Esophagus muscularis mucosa (tissue), 4 donors: ENCODE data around the gene GPC6. TPM values are rescaled to one million over a fixed set of nuclear protein-coding genes. Genes with fewer than 3 reads are reported as not detected.

ENCODE experiments used
- DNase-seq: peaks from one replicate; pipeline ENCODE4 v3.0.0-alpha.2; 2017; ENCODE audit errors: extremely low spot score
- H3K27ac ChIP-seq, 4 donors: fragments of 200-600 bp; sonication (generic); replicated peaks in 1 of 4; 1 replicate in 3 of 4; 2 replicates in 1 of 4; pipeline ENCODE4 v1.5.1; 2016 to 2019; ENCODE audit warnings: mild to moderate bottlenecking in 1 of 4
- H3K27me3 ChIP-seq, 4 donors: fragments of 200-600 bp; sonication (generic); one replicate each; pipeline versions ENCODE4 v1.5.1 to v1.6.0; 2016 to 2019
- H3K36me3 ChIP-seq, 4 donors: fragments of 200-600 bp; sonication (generic); one replicate each; pipeline ENCODE4 v1.5.1; 2016 to 2019
- H3K4me1 ChIP-seq, 4 donors: fragments of 200-600 bp; sonication (generic); one replicate each; pipeline ENCODE4 v1.5.1; 2016 to 2019
- H3K4me3 ChIP-seq, 4 donors: fragments of 200-600 bp; sonication (generic); 1 replicate in 2 of 4; 2 replicates in 2 of 4; pipeline ENCODE4 v1.5.1; 2016 to 2019; ENCODE audit warnings: mild to moderate bottlenecking in 4 of 4, moderate library complexity in 1 of 4
- H3K9me3 ChIP-seq, 4 donors: fragments of 200-600 bp; sonication (generic); 1 replicate in 3 of 4; 2 replicates in 1 of 4; pipeline ENCODE4 v1.5.1; 2016 to 2019
- EP300 ChIP-seq: sonication (generic); formaldehyde crosslinking; IDR thresholded peaks from one replicate; pipeline ENCODE4 v1.6.1; 2017; ENCODE audit warnings: antibody characterized with exemption
- POLR2A ChIP-seq: fragments of 450-650 bp; IDR thresholded peaks from one replicate; pipeline ENCODE4 v1.6.1; 2017; ENCODE audit warnings: antibody characterized with exemption, moderate library complexity, mild to moderate bottlenecking, low read depth
- POLR2AphosphoS5 ChIP-seq, 2 donors: sonication (generic); formaldehyde crosslinking; IDR thresholded peaks; one replicate each; pipeline ENCODE4 v1.6.1; 2017; ENCODE audit warnings: antibody characterized with exemption in 2 of 2
- WGBS: methylation state at CpG from one replicate; pipeline ENCODE4 v1.1.5; 2018; 5-methylcytosine and 5-hydroxymethylcytosine counted together
- intact Hi-C: fragments of 100-400 bp; cut with DNase I; formaldehyde crosslinking; loops from one replicate; pipeline ENCODE4 v1.15.1; 2023
- total RNA-seq, 4 donors: library from RNA; depleted of rRNA; stranded (reverse); fragments of >200 nt; gene quantifications; one replicate each; pipeline versions ENCODE4 v1.1.0 to v1.2.1, GENCODE V29; 2016
- TF ChIP-seq, protein P1 (sequence below), 3 experiments: fragments of 200-600 bp in 2 of 3; fragments of 450-650 bp in 1 of 3; sonication (generic) in 2 of 3; IDR thresholded peaks; one replicate each; pipeline ENCODE4 v1.5.1; 2017 to 2019; ENCODE audit warnings: antibody characterized with exemption in 3 of 3, mild to moderate bottlenecking in 2 of 3, moderate library complexity in 1 of 3

The GPC6 gene
- total RNA-seq, 4 donors from 2014 or later = 6.5 to 17.2 (median 13.5) TPM

DNA sequence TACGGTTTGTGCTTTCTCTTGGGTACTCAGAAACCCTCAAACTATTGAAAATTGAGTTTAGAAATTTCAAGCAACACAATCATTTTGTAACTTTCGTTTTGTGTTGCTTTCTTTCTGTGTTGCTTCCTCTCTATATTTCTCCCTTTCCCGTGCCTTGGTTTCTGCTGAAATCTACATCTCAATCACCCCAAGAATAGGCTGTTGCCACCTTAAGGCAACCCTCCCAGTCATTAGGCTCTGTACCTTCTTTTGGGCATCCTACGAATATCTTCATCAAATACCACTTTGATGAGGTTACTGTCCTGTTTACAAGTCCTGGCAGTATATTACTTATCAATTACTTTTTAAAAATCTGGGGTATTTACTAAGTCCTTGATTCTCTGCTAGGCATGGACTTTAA, 621.6 kb downstream of the GPC6 start:
- no peaks in the 10 kb centered on the region for H3K27me3 ChIP-seq
- no peaks in the 10 kb centered on the region for H3K9me3 ChIP-seq
- H3K27ac ChIP-seq = no peak overlapping the region
- TF ChIP-seq POLR2AphosphoS5 (IDR thresholded peaks at IDR 0.05) (no peak), EP300 (no peak), POLR2A (no peak)
- TF ChIP-seq, protein P1, sequence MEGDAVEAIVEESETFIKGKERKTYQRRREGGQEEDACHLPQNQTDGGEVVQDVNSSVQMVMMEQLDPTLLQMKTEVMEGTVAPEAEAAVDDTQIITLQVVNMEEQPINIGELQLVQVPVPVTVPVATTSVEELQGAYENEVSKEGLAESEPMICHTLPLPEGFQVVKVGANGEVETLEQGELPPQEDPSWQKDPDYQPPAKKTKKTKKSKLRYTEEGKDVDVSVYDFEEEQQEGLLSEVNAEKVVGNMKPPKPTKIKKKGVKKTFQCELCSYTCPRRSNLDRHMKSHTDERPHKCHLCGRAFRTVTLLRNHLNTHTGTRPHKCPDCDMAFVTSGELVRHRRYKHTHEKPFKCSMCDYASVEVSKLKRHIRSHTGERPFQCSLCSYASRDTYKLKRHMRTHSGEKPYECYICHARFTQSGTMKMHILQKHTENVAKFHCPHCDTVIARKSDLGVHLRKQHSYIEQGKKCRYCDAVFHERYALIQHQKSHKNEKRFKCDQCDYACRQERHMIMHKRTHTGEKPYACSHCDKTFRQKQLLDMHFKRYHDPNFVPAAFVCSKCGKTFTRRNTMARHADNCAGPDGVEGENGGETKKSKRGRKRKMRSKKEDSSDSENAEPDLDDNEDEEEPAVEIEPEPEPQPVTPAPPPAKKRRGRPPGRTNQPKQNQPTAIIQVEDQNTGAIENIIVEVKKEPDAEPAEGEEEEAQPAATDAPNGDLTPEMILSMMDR (IDR thresholded peaks at IDR 0.05) = no peak
- no peaks in the 10 kb centered on the region for H3K36me3 ChIP-seq
- no peaks in the 10 kb centered on the region for H3K4me1 ChIP-seq
- DNase-seq = no peak
- WGBS = 81% methylated on average over 4 of the region's 4 CpGs
- no peak overlapping the region for H3K4me3 ChIP-seq
- intact Hi-C loops = no loop called here

DNA sequence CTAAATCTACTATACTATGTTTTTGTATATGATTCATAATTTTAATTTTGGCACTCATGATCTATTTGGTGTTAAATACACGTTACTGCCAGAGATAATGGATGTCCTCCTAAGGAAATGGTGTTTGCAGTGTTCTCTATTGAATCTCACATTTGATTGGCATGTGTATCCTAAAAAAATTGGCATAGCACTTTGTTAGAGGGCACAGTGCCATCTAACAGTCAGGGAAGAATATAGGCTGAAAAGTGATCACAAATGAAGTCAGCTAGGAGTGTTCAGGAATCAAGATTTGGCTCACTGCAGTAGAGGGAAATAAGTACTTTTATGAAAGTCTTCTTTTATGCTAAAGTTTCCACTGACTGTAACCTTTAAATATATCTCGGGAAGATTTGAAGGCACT, 624.6 kb downstream of the GPC6 start:
- Histone ChIP-seq H3K4me3 (no peak overlapping the region), H3K27ac (no peak overlapping the region), H3K27me3 (no peaks in the 10 kb centered on the region), H3K4me1 (no peaks in the 10 kb centered on the region), H3K9me3 (no peaks in the 10 kb centered on the region), H3K36me3 (no peaks in the 10 kb centered on the region)
- TF ChIP-seq POLR2A = no peak
- TF ChIP-seq, protein P1 (IDR thresholded peaks at IDR 0.05) = no peak
- WGBS = 57% methylated on average over 2 of the region's 2 CpGs
- intact Hi-C loops = no loop called here
- no peak for DNase-seq

DNA sequence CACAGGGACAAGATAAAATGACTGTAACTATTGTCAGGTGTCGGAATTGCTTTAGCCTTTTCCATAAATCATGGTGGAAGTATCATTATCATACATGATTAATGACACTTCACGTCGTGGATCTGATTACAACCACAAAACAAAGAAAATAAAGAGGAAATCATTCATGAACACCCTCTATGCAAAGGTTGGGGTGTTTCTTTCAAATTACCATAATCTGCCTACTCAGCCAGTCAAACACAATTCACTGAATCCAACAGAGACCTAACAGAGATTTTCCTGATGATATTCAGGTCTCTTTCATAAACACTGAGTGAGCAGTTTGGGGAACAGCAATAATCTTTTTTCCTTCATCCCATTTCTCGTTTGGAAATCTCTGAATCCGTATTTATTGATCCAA, 627.3 kb downstream of the GPC6 start:
- Histone ChIP-seq H3K9me3 (no peaks in the 10 kb centered on the region), H3K27ac (no peak overlapping the region), H3K4me1 (no peaks in the 10 kb centered on the region), H3K36me3 (no peaks in the 10 kb centered on the region), H3K4me3 (no peak overlapping the region), H3K27me3 (no peaks in the 10 kb centered on the region)
- no peak for TF ChIP-seq EP300
- TF ChIP-seq POLR2AphosphoS5 (IDR thresholded peaks at IDR 0.05) = no peak
- no peak for TF ChIP-seq POLR2A
- TF ChIP-seq, protein P1 (IDR thresholded peaks at IDR 0.05) = no peak
- DNase-seq = no peak
- WGBS = 82% methylated on average over 5 of the region's 5 CpGs
- intact Hi-C loops = no loop called here

DNA sequence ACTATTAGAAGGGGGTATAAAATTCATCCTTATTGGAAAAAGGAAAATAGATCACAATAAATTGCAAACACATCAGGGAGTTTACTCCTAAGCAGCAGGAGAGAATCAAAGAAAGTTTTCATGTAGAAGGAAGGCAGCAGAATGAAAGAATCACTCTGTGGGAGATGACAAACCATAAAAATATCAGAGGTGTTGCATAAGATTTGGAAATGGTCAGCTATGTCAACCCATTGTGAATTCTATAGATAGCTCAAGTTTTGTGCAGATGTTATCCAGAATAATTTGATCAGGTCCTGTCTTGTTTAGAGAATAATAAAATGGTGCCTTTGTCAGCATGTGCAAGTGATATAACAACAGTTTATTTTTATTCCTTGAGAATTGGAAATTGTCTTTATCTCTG, 630.5 kb downstream of the GPC6 start:
- TF ChIP-seq POLR2AphosphoS5 (IDR thresholded peaks at IDR 0.05) (no peak), POLR2A (no peak), EP300 (no peak)
- TF ChIP-seq, protein P1 (IDR thresholded peaks at IDR 0.05) = no peak
- no peak overlapping the region for H3K4me3 ChIP-seq
- no peak for DNase-seq
- H3K27ac ChIP-seq = no peak overlapping the region
- H3K36me3 ChIP-seq = no peaks in the 10 kb centered on the region
- no peaks in the 10 kb centered on the region for H3K4me1 ChIP-seq
- H3K27me3 ChIP-seq = no peaks in the 10 kb centered on the region
- no peaks in the 10 kb centered on the region for H3K9me3 ChIP-seq
- intact Hi-C loops = no loop called here

DNA sequence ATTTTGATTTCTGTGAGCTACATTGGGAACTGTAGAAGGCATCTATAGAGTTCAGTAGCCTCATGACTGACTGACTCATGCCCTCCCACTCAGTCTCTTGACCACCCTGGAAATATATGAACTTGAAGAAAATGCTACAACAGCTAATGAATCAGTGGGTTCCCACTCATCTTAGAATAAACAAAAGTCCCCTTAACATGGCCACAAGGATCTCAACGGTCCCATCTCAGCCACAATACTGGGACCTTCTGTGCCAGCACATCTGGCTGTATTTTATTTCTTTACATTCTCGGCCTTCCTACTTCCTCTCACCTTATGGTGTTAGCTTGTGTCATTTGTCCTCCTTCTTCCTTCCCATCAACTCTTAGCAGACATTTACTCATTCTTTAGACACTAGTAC, 633.1 kb downstream of the GPC6 start:
- intact Hi-C loops = no loop called here
- H3K9me3 ChIP-seq = no peaks in the 10 kb centered on the region
- no peak overlapping the region for H3K4me3 ChIP-seq
- no peaks in the 10 kb centered on the region for H3K36me3 ChIP-seq
- 91% methylated on average over 2 of the region's 2 CpGs for WGBS
- no peaks in the 10 kb centered on the region for H3K4me1 ChIP-seq
- TF ChIP-seq POLR2A = no peak
- TF ChIP-seq POLR2AphosphoS5 (IDR thresholded peaks at IDR 0.05) = no peak
- TF ChIP-seq, protein P1 (IDR thresholded peaks at IDR 0.05) = no peak
- TF ChIP-seq EP300 = no peak
- no peaks in the 10 kb centered on the region for H3K27me3 ChIP-seq
- no peak overlapping the region for H3K27ac ChIP-seq
- DNase-seq = no peak
